K562 (cell line): ENCODE data around the gene ADIPOR2. TPM values are rescaled to one million over a fixed set of nuclear protein-coding genes. Genes with fewer than 3 reads are reported as not detected.

Source experiments
- ATAC-seq: fragments of 200-7000 bp; cut with Tn5 transposase; 3 replicates; pipeline ENCODE4 v1.9.1; 2020; ENCODE audit warnings: moderate library complexity
- BruUV-seq: library from RNA; stranded (reverse); fragments of 400-500 nt; replicated peaks from 2 replicates; lab custom pipeline; 2021; lab: Mats Ljungman, UMichigan
- CTCF ChIA-PET: fragments of 300-600 bp; formaldehyde crosslinking; extraction: SDS; loops from one replicate; lab custom pipeline; 2021; ENCODE audit warnings: low intra/inter-chr PET ratio; lab: Yijun Ruan, JAX
- POLR2A ChIA-PET: fragments of 300-600, 350-650 bp; sonication (Branson Sonifier 250); formaldehyde crosslinking; extraction: SDS; loops from one replicate; lab custom pipeline; 2021; ENCODE audit warnings: antibody characterized with exemption, inconsistent platforms; lab: Yijun Ruan, JAX
- DNase-seq, 4 experiments: peaks; one replicate each; pipeline versions ENCODE4 v3.0.0 to v3.0.0-alpha.2; 2011 to 2018; ENCODE audit warnings: low spot score in 3 of 4, mixed read lengths in 3 of 4; ENCODE audit errors: extremely low read depth in 1 of 4
- FAIRE-seq: peaks from 2 replicates; lab custom pipeline; 2011; peaks lifted over from hg19 to GRCh38; lab: Jason Lieb, UNC
- H2AFZ ChIP-seq: 2 replicates; pipeline ENCODE4 v1.6.0; 2011; ENCODE audit warnings: low read depth, low read length, control low read depth, inconsistent platforms
- H3K27ac ChIP-seq: fragments of 200-600 bp; 3 replicates; pipeline ENCODE4 v1.8.0; 2011; ENCODE audit warnings: low read depth, mild to moderate bottlenecking, control low read depth, inconsistent platforms, low read length, moderate library complexity, mixed read lengths; ENCODE audit errors: extremely low read depth
- H3K27me3 ChIP-seq, 2 experiments: fragments of 300-600 bp in 1 of 2; 2 replicates in 1 of 2; 3 replicates in 1 of 2; pipeline versions ENCODE4 v1.6.0 to v1.8.0; 2011; ENCODE audit warnings: inconsistent platforms in 2 of 2, low read length in 2 of 2, mild to moderate bottlenecking in 1 of 2, mixed read lengths in 1 of 2, moderate library complexity in 1 of 2; ENCODE audit not compliant: control insufficient read depth in 2 of 2, insufficient read depth in 2 of 2
- H3K36me3 ChIP-seq: fragments of 300-600 bp; 3 replicates; pipeline ENCODE4 v1.8.0; 2011; ENCODE audit warnings: mild to moderate bottlenecking, low read length, inconsistent platforms; ENCODE audit not compliant: control insufficient read depth, insufficient read depth
- H3K4me1 ChIP-seq, 2 experiments: fragments of 200-600 bp in 1 of 2; replicated peaks in 1 of 2; 2 replicates in 1 of 2; 3 replicates in 1 of 2; pipeline versions ENCODE4 v1.5.1 to v1.8.0; 2011; ENCODE audit warnings: inconsistent platforms in 2 of 2, low read length in 2 of 2, mild to moderate bottlenecking in 1 of 2, mixed read lengths in 1 of 2, moderate library complexity in 1 of 2; ENCODE audit not compliant: control insufficient read depth in 2 of 2, insufficient read depth in 2 of 2
- H3K4me2 ChIP-seq: 2 replicates; pipeline ENCODE4 v1.6.1; 2011; ENCODE audit warnings: low read length, control low read depth, inconsistent platforms, mixed read lengths; ENCODE audit not compliant: insufficient read depth
- H3K4me3 ChIP-seq: fragments of 200-600 bp; sonication (generic), shearing (Covaris generic); 2 replicates; pipeline ENCODE4 v1.5.1; 2016; ENCODE audit warnings: control low read depth, inconsistent platforms
- H3K79me2 ChIP-seq: fragments of 200-600 bp; 3 replicates; pipeline ENCODE4 v1.8.0; 2011; ENCODE audit warnings: low read length, inconsistent platforms; ENCODE audit not compliant: control insufficient read depth, insufficient read depth
- H3K9ac ChIP-seq, 2 experiments: 2 replicates each; pipeline versions ENCODE4 v1.6.0 to v1.6.1; 2011; ENCODE audit warnings: low read depth in 2 of 2, low read length in 2 of 2, control low read depth in 1 of 2, inconsistent platforms in 1 of 2, mild to moderate bottlenecking in 1 of 2, mixed read lengths in 1 of 2; ENCODE audit not compliant: insufficient read depth in 1 of 2
- H3K9me1 ChIP-seq: one replicate; pipeline ENCODE4 v1.6.0; 2011; ENCODE audit warnings: inconsistent platforms, mild to moderate bottlenecking, low read length, moderate library complexity; ENCODE audit not compliant: control insufficient read depth, insufficient read depth
- H3K9me3 ChIP-seq: replicated peaks from 2 replicates; pipeline ENCODE4 v1.5.1; 2011; ENCODE audit warnings: low read depth, low read length, inconsistent platforms; ENCODE audit not compliant: control insufficient read depth, insufficient read depth
- H4K20me1 ChIP-seq: replicated peaks from 2 replicates; pipeline ENCODE4 v1.6.1; 2011; ENCODE audit warnings: low read length, inconsistent platforms, mixed read lengths; ENCODE audit not compliant: control insufficient read depth, insufficient read depth
- BHLHE40 ChIP-seq: IDR thresholded peaks from 2 replicates; pipeline ENCODE4 v1.6.1; 2011; ENCODE audit warnings: low read length, improper control_type of control experiment
- CUX1 ChIP-seq: fragments of 200-800 bp; sonication (Bioruptor generic); IDR thresholded peaks from 2 replicates; pipeline ENCODE4 v1.6.1; 2016; ENCODE audit warnings: missing genetic modification characterization, missing compliant biosample characterization
- FIP1L1 ChIP-seq: fragments of 200-400 bp; formaldehyde crosslinking; IDR thresholded peaks from 2 replicates; pipeline ENCODE4 v1.6.1; 2018; ENCODE audit warnings: mild to moderate bottlenecking, low read depth, low read length; ENCODE audit not compliant: poor library complexity, severe bottlenecking
- OTX1 ChIP-seq: fragments of 450-650 bp; formaldehyde crosslinking; IDR thresholded peaks from 2 replicates; pipeline ENCODE4 v1.4.0; 2022; ENCODE audit warnings: mild to moderate bottlenecking
- SMAD3 ChIP-seq: fragments of 450-650 bp; formaldehyde crosslinking; conservative IDR thresholded peaks from 2 replicates; pipeline ENCODE4 v1.4.0; 2020; ENCODE audit warnings: mild to moderate bottlenecking
- SNIP1 ChIP-seq: fragments of 450-650 bp; IDR thresholded peaks from 2 replicates; pipeline ENCODE4 v1.7.1; 2017; ENCODE audit warnings: low read depth, mild to moderate bottlenecking
- TAL1 ChIP-seq: fragments of 450-650 bp; IDR thresholded peaks from 2 replicates; pipeline ENCODE4 v1.6.1; 2016; ENCODE audit warnings: mild to moderate bottlenecking
- ZNF324 ChIP-seq: fragments of 250-450 bp; sonication (Bioruptor Pico); IDR thresholded peaks from 2 replicates; pipeline ENCODE4 v1.4.0; 2020; ENCODE audit warnings: mild to moderate bottlenecking
- ZNF583 ChIP-seq: fragments of 250-450 bp; sonication (Bioruptor Pico); IDR thresholded peaks from 2 replicates; pipeline ENCODE4 v1.4.0; 2020
- WGBS: fragments of 100-300 bp; shearing (Covaris generic); methylation state at CpG from one replicate; pipeline ENCODE4 v1.1.6; 2016; ENCODE audit warnings: low coverage, mixed read lengths; ENCODE audit not compliant: insufficient coverage; ENCODE audit errors: missing lambda C conversion rate; 5-methylcytosine and 5-hydroxymethylcytosine counted together
- in situ Hi-C: fragments of 300-500 bp; cut with MboI; formaldehyde crosslinking; loops from 4 replicates; pipeline ENCODE4 v1.15.0; 2018; ENCODE audit warnings: inconsistent platforms, mixed read lengths
- intact Hi-C: fragments of 100-400 bp; cut with micrococcal nuclease; formaldehyde crosslinking; loops from 2 replicates; pipeline ENCODE4 v1.14.2; 2022
- polyA plus RNA-seq, 8 experiments: library from polyadenylated mRNA; depleted of rRNA in 4 of 8; stranded (reverse) in 5 of 8; unstranded in 3 of 8; fragments of >200 nt; fragmentation: Nextera tagmentation in 2 of 8; fragmentation: Illumina TruSeq in 1 of 8; extraction: Ambion mirVana in 2 of 8; extraction: Trizol in 1 of 8; gene quantifications; 2 replicates each; pipeline versions ENCODE4 v1.2.1 to v1.2.3, GENCODE V29; 2011 to 2014; ENCODE audit warnings: inconsistent platforms in 1 of 8, missing spikeins in 1 of 8
- total RNA-seq, 7 experiments: library from RNA; depleted of rRNA in 6 of 7; stranded (reverse); fragments of >200 nt in 6 of 7; fragmentation: Illumina TruSeq in 2 of 7; extraction: Trizol in 2 of 7; gene quantifications; 2 replicates each; pipeline versions ENCODE4 v1.2.1 to v1.2.3, GENCODE V29; 2011 to 2021; ENCODE audit warnings: low replicate concordance in 1 of 7

Gene ADIPOR2
- total and polyA plus RNA-seq, 9 of the 15 experiments (the other 6 are each of a cell fraction or from before 2014, with no cell fraction given): 10.9 to 63.5 (median 46.0) TPM

GRCh38 chr12:1797011-1797901, 106.4 kb downstream of the ADIPOR2 start:
- H3K4me1 ChIP-seq: peaks cover 0 to 41% of the 10 kb centered on the region in 2 experiments; a peak in 4 of 5 replicates
- WGBS: 67% methylated on average over 3 of the region's 71 CpGs

More at GRCh38 chr12:1797011-1797901, 106.4 kb downstream of the ADIPOR2 start:
- ATAC-seq (no peak), DNase-seq (no peak), FAIRE-seq (no peak)
- ChIA-PET POLR2A (no interaction called here), CTCF (interaction anchor here (1.6 to 3.4 kb wide), 2 partner anchors 143 to 238 kb away, joined by 6 to 44 read pairs; no protein-coding TSS in a partner anchor)
- Histone ChIP-seq H3K4me2 (no peak overlapping the region), H3K36me3 (no peaks in the 10 kb centered on the region), H3K9me3 (no peaks in the 10 kb centered on the region), H2AFZ (no peak overlapping the region), H3K79me2 (no peaks in the 10 kb centered on the region), H3K9ac (no peak overlapping the region), H3K4me3 (no peak overlapping the region), H4K20me1 (no peaks in the 10 kb centered on the region), H3K27me3 (no peaks in the 10 kb centered on the region), H3K9me1 (no peaks in the 10 kb centered on the region), H3K27ac (no peak overlapping the region)
- intact Hi-C loops: loop anchor here (10.0 kb wide), 1 partner anchor 238 kb away; no protein-coding TSS in a partner anchor
- no TSS peak for BruUV-seq
- in situ Hi-C loops: no loop called here
- TF ChIP-seq FIP1L1: no peak
- TF ChIP-seq BHLHE40: no peak
- TF ChIP-seq OTX1 (CRISPR knock-in tag): no peak
- TF ChIP-seq TAL1: no peak
- TF ChIP-seq CUX1: no peak
- TF ChIP-seq ZNF583 (CRISPR knock-in tag): no peak
- TF ChIP-seq ZNF324 (CRISPR knock-in tag): no peak
- no peak for TF ChIP-seq SNIP1
- TF ChIP-seq SMAD3 (CRISPR knock-in tag): no peak
